ENCODE data around the gene CEP89. TPM values are rescaled to one million over a fixed set of nuclear protein-coding genes. Genes with fewer than 3 reads are reported as not detected.

CEP89 gene
- 15.2 TPM for total RNA-seq

GRCh38 chr19:32971715-32972540 lies at the start of gene CEP89, which contains the start of gene FAAP24:
CEP89 (minus strand) TSS chr19:32971958; CDS start chr19:32971874, 84 bp downstream.
FAAP24 (plus strand) TSS chr19:32972242; CDS start chr19:32973197, 955 bp downstream.

DNA sequence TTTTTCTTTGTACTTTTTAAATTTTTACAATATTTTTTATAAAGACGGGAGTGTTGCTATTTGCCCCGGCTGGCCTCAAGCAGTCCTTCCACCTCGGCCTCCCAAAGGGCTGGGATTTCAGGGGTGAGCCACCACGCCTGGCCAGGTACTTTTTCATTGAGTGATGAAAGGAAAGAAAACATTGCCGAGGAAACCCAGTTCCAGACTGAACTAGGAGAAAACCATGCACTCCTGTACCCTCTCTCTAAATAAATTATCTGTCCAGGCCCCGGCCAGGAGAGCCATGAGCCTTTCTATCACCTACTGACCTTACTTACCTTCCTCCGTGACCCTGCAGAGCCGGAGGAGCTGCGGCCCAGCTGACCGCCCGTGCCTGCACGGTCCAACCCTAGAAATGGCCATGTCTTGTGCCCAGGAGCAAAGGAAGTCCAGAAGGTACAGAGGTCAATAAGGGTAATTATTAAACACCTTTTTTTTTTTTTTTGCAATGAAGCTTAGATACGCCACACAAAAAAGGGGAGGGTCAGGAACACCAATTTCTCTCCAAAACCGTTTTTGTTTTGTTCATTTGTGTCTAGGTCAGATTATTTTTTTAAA lies 102.3 kb downstream of the CEP89 start, which contains the start of gene SLC7A9:
TSS of gene SLC7A9 (minus strand) at position 399 of the 597 bp plus-strand sequence. CDS start 1,233 bp downstream, outside the sequence.

Small RNA genes within 50 kb of the gene (small RNA-seq; reads per million reads assigned to genes)
- gene RN7SKP22 (ENCODE audit: low replicate concordance): not detected

Other genes starting within 250 kb of the CEP89 start
- gene SLC7A9, start 102.2 kb downstream of the CEP89 start, total RNA-seq: 9.0 TPM
- gene FAAP24, start 284 bp upstream of the CEP89 start, total RNA-seq: 0.93 TPM
- 22.0 TPM for gene RHPN2, start 92.9 kb upstream of the CEP89 start, total RNA-seq
- 10.4 TPM for gene GPATCH1, start 109.2 kb upstream of the CEP89 start, total RNA-seq
- 0.18 TPM for gene WDR88, start 160.2 kb upstream of the CEP89 start, total RNA-seq
- 33.0 TPM for gene LRP3, start 222.4 kb upstream of the CEP89 start, total RNA-seq